ENCODE results near the gene AQP12B.

Gene AQP12B

DNA sequence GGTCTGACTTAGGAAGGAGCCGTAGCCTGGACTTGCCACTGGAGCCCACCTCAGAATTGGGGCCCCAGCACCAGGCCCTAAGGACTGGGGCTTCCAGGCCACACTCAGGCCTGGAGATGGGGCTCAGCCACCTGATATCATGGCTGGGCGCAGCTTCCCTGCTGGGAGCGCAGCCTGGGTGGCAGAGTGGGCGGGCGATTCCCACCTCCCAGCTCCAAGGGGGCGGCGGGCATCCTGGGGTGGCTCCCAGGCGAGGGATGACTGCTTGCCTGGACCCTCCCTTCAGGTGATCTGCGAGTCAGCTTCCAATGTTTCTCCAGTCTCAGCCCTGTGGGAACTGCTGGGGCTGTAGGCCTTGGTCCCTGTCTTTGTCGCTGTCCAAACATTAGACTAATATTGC is 37.3 kb downstream of the AQP12B start:
- Mint-ChIP-seq H3K27ac (no peak overlapping the region), H3K4me3 (no peak overlapping the region), H3K36me3 (no peaks in the 10 kb centered on the region), H3K4me1 (peaks cover 7% of the 10 kb centered on the region), H3K9me3 (no peaks in the 10 kb centered on the region), H3K27me3 (peaks cover 39% of the 10 kb centered on the region)
- DNase-seq, result no peak
- CTCF ChIA-PET, result no interaction called here

DNA sequence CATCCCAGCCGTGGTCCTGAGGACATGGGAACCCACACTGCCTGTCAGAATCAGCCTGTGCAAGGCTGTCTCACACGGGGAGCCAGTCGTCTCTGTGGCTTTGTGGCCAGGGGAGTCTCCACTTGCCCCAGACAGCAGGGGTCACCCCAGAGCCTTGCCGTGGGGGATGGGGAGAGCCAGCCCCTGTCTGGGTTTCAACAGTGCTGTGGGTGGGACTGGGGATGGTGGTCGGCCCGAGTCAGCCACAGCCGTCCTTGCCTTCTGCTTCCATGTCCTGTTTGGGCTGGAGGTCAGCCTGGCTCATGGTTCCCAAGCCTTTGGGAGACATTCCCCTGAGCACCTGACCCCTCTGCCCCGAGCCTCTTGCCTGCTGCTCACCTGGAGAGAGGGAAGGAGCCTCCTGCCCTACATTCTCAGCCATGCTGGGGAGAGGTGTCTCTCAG is 37.8 kb downstream of the AQP12B start:
- CTCF ChIA-PET, result no interaction called here
- H3K4me3 Mint-ChIP-seq, result no peak overlapping the region
- no peak for DNase-seq
- peaks cover 36% of the 10 kb centered on the region for H3K27me3 Mint-ChIP-seq
- H3K9me3 Mint-ChIP-seq, result no peaks in the 10 kb centered on the region
- H3K27ac Mint-ChIP-seq, result no peak overlapping the region
- peaks cover 7% of the 10 kb centered on the region for H3K4me1 Mint-ChIP-seq
- H3K36me3 Mint-ChIP-seq, result no peaks in the 10 kb centered on the region

GRCh38 chr2:240644171-240644651 is 38.5 kb downstream of the AQP12B start:
- Mint-ChIP-seq H3K9me3 (no peaks in the 10 kb centered on the region), H3K27me3 (peaks cover 31% of the 10 kb centered on the region), H3K36me3 (no peaks in the 10 kb centered on the region), H3K4me3 (no peak overlapping the region), H3K27ac (no peak overlapping the region), H3K4me1 (peaks cover 7% of the 10 kb centered on the region)
- CTCF ChIA-PET, result no interaction called here
- DNase-seq, result no peak

GRCh38 chr2:240643811-240644150 is 38.9 kb downstream of the AQP12B start:
- peaks cover 2% of the 10 kb centered on the region for H3K9me3 Mint-ChIP-seq
- DNase-seq, result no peak
- no peak overlapping the region for H3K4me3 Mint-ChIP-seq
- peaks cover 7% of the 10 kb centered on the region for H3K4me1 Mint-ChIP-seq
- H3K27ac Mint-ChIP-seq, result no peak overlapping the region
- peaks cover 27% of the 10 kb centered on the region for H3K27me3 Mint-ChIP-seq
- CTCF ChIA-PET, result no interaction called here
- no peaks in the 10 kb centered on the region for H3K36me3 Mint-ChIP-seq

- Mint-ChIP-seq H3K4me1 (peaks cover 7% of the 10 kb centered on the region), H3K4me3 (no peak overlapping the region), H3K9me3 (peaks cover 3% of the 10 kb centered on the region), H3K27me3 (peaks cover 22% of the 10 kb centered on the region), H3K27ac (peak overlapping the region; percentile 60), H3K36me3 (no peaks in the 10 kb centered on the region)
- CTCF ChIA-PET, result no interaction called here
- no peak for DNase-seq
Observed at GRCh38 chr2:240643093-240643810, 39.4 kb downstream of the AQP12B start.

DNA sequence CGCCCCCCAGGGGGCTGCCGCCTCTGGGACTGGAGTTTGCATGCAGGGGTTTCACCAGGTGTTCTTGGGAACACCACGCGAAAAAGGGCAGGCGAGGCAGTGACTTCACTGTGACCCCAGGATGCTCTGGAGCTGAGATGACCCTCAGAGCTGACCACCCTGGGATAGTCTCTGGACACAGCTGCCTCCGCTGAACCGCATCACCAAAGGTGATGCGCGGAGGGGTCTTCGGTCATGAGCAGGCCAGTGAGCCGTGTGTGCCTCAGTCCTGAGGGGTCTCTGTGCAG is 39.9 kb downstream of the AQP12B start:
- H3K9me3 Mint-ChIP-seq, result peaks cover 5% of the 10 kb centered on the region
- no peak for DNase-seq
- H3K4me1 Mint-ChIP-seq, result peaks cover 7% of the 10 kb centered on the region
- CTCF ChIA-PET, result no interaction called here
- no peak overlapping the region for H3K27ac Mint-ChIP-seq
- no peak overlapping the region for H3K4me3 Mint-ChIP-seq
- peaks cover 21% of the 10 kb centered on the region for H3K27me3 Mint-ChIP-seq
- no peaks in the 10 kb centered on the region for H3K36me3 Mint-ChIP-seq

- CTCF ChIA-PET, result no interaction called here
- H3K9me3 Mint-ChIP-seq, result peaks cover 5% of the 10 kb centered on the region
Observed at GRCh38 chr2:240642061-240642805, 40.5 kb downstream of the AQP12B start.

DNA sequence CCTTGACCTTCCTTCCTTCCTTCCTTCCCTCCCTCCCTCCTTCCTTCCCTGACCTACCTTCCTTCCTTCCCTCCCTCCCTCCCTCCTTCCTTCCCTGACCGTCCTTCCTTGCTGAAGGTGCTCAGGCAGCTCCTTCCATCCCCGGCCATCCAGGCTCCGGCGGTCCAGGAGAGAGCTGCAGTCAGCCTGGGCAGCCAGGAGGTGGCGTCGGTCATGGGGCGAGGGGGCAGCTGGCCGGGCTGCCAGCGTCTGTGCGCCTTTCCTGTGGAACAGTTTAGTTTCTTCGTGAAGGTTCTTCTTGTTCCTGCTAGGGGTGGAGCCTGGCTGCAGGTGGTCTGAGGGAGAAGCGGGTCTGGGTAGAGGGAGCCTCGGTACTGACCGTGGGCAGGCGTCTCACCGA is 41.7 kb downstream of the AQP12B start:
- DNase-seq, result no peak
- Mint-ChIP-seq H3K4me3 (no peak overlapping the region), H3K27me3 (peaks cover 11% of the 10 kb centered on the region), H3K9me3 (peaks cover 5% of the 10 kb centered on the region), H3K4me1 (peaks cover 2% of the 10 kb centered on the region), H3K36me3 (no peaks in the 10 kb centered on the region), H3K27ac (no peak overlapping the region)
- CTCF ChIA-PET, result no interaction called here

More at GRCh38 chr2:240642061-240642805, 40.5 kb downstream of the AQP12B start:
- Mint-ChIP-seq H3K27ac (no peak overlapping the region), H3K36me3 (no peaks in the 10 kb centered on the region), H3K4me1 (peaks cover 7% of the 10 kb centered on the region), H3K4me3 (no peak overlapping the region), H3K27me3 (peaks cover 21% of the 10 kb centered on the region)
- DNase-seq, result no peak

- no peak for DNase-seq
- peaks cover 11% of the 10 kb centered on the region for H3K27me3 Mint-ChIP-seq
- H3K27ac Mint-ChIP-seq, result no peak overlapping the region
- H3K4me1 Mint-ChIP-seq, result no peaks in the 10 kb centered on the region
- H3K4me3 Mint-ChIP-seq, result no peak overlapping the region
- no peaks in the 10 kb centered on the region for H3K36me3 Mint-ChIP-seq
- H3K9me3 Mint-ChIP-seq, result peaks cover 9% of the 10 kb centered on the region
- CTCF ChIA-PET, result no interaction called here
Observed at GRCh38 chr2:240639566-240639965, 43.1 kb downstream of the AQP12B start.

DNA sequence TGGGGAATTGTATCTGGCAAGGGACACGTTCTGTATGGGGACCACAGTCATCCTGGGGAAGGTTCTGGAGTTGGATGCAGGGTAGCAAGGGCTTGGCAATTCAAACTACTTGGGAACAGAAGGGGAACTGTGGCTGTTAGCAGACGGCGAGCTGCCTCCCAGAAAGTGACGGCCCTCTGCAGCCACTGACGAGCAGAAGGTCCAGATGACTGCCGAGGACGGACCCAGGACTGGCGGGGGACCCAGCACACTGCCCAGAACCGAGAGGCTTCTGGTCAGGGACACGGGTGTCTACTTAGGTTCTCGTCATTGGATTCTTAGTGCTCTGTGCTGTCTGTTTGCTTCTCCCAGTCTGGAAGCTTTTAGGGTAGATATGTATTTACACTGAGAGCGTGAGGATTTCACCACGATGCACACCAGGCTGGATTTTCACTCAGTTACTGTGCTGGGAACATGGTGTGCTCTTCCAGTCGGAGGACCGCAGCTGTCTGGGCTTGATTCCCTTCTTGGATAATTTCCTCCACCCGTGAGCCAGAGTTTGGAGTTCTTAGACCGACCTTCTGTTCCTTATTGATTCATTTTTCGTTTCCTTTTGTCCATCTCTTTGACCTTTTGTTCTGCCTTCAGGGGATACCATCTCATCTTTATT is 44.0 kb downstream of the AQP12B start:
- CTCF ChIA-PET, result no interaction called here
- peaks cover 11% of the 10 kb centered on the region for H3K27me3 Mint-ChIP-seq
- no peaks in the 10 kb centered on the region for H3K36me3 Mint-ChIP-seq
- no peak overlapping the region for H3K27ac Mint-ChIP-seq
- no peak overlapping the region for H3K4me3 Mint-ChIP-seq
- no peaks in the 10 kb centered on the region for H3K4me1 Mint-ChIP-seq
- DNase-seq, result no peak
- H3K9me3 Mint-ChIP-seq, result peaks cover 15% of the 10 kb centered on the region

- no peaks in the 10 kb centered on the region for H3K36me3 Mint-ChIP-seq
- H3K9me3 Mint-ChIP-seq, result peaks cover 22% of the 10 kb centered on the region
- DNase-seq, result no peak
- CTCF ChIA-PET, result no interaction called here
- no peak overlapping the region for H3K4me3 Mint-ChIP-seq
- no peaks in the 10 kb centered on the region for H3K4me1 Mint-ChIP-seq
- H3K27ac Mint-ChIP-seq, result no peak overlapping the region
- H3K27me3 Mint-ChIP-seq, result peaks cover 11% of the 10 kb centered on the region
Observed at GRCh38 chr2:240637901-240638345, 44.8 kb downstream of the AQP12B start.

DNA sequence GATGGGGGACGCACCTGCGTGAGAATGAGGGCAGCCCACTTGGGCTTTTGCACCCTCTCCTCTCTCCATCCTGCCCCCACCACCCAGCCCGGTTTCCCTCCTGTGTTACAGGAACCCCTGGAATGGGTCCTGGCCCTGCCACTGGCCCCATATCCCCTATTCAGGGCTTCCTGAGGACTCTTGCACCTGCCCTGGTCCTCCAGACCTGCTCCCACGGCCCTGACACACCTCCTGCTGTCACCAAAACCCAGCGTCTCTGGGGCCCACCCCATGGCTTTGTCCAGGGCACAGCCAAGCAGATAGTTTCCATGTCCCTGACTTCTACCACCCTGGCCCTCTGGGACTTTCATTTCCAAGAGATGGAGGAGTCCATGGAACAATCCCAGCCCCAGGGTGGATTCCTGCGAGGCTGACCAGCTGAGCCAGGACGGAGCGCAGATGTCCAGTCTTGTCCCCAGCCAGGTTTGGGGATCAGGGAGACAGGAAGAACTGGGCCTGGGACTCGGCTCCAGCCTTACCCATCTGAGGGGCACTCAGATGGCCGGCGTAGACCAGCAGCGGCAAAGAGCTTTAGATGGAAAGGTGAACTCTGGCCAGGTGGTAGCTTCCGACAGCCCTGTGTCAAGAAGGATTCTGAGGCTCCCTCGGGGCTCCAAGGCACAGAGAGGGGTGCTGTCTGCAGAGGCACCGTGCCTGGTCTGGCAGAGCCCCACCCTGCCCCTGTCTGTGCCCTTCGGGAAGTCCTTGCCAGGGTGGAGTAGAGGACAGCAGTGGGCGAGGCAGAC is 45.4 kb downstream of the AQP12B start:
- CTCF ChIA-PET, result no interaction called here
- peaks cover 11% of the 10 kb centered on the region for H3K27me3 Mint-ChIP-seq
- no peaks in the 10 kb centered on the region for H3K4me1 Mint-ChIP-seq
- H3K27ac Mint-ChIP-seq, result no peak overlapping the region
- H3K4me3 Mint-ChIP-seq, result no peak overlapping the region
- H3K9me3 Mint-ChIP-seq, result peaks cover 25% of the 10 kb centered on the region
- DNase-seq, result no peak
- no peaks in the 10 kb centered on the region for H3K36me3 Mint-ChIP-seq

GRCh38 chr2:240636563-240637115 is 46.0 kb downstream of the AQP12B start:
- CTCF ChIA-PET, result no interaction called here
- Mint-ChIP-seq H3K27me3 (peaks cover 11% of the 10 kb centered on the region), H3K4me3 (no peak overlapping the region), H3K27ac (peak overlapping the region; percentile 58), H3K4me1 (no peaks in the 10 kb centered on the region), H3K36me3 (no peaks in the 10 kb centered on the region), H3K9me3 (peaks cover 27% of the 10 kb centered on the region)
- no peak for DNase-seq

GRCh38 chr2:240635998-240636547 is 46.6 kb downstream of the AQP12B start:
- CTCF ChIA-PET, result no interaction called here

More at GRCh38 chr2:240635998-240636547, 46.6 kb downstream of the AQP12B start:
- Mint-ChIP-seq H3K9me3 (peaks cover 27% of the 10 kb centered on the region), H3K36me3 (no peaks in the 10 kb centered on the region), H3K4me1 (no peaks in the 10 kb centered on the region), H3K4me3 (no peak overlapping the region), H3K27me3 (peaks cover 11% of the 10 kb centered on the region), H3K27ac (no peak overlapping the region)
- DNase-seq, result no peak
